Activated CD8-positive, alpha-beta T cell treated with anti-CD3 and anti-CD28 coated beads for 36 hours (primary cell): ENCODE results near the gene RBFOX1. TPM values are rescaled to one million over a fixed set of nuclear protein-coding genes. Genes with fewer than 3 reads are reported as not detected.

Experiments used
- ATAC-seq: fragments of 200-7000 bp; cut with Tn5 transposase; one replicate; pipeline ENCODE4 v1.10.0; 2021; ENCODE audit warnings: mild to moderate bottlenecking, moderate library complexity
- CTCF ChIA-PET: fragments of 350-600 bp; sonication (Branson Sonifier 250); formaldehyde crosslinking; loops from one replicate; lab custom pipeline; 2021; ENCODE audit warnings: antibody characterized with exemption; lab: Charles Lee
- POLR2A ChIA-PET: fragments of 350-600 bp; sonication (Branson Sonifier 250); formaldehyde crosslinking; loops from one replicate; lab custom pipeline; 2021; ENCODE audit warnings: antibody characterized with exemption; lab: Charles Lee
- DNase-seq: peaks from one replicate; pipeline ENCODE4 v3.0.0-alpha.2; 2020
- H3K27ac Mint-ChIP-seq: one replicate; pipeline ENCODE4 v1.8.0; 2021; ENCODE audit warnings: mild to moderate bottlenecking, mixed read lengths
- H3K27me3 Mint-ChIP-seq: one replicate; pipeline ENCODE4 v1.8.0; 2021; ENCODE audit warnings: mixed read lengths
- H3K36me3 Mint-ChIP-seq: one replicate; pipeline ENCODE4 v1.8.0; 2021; ENCODE audit warnings: low read depth, mixed read lengths
- H3K4me1 Mint-ChIP-seq: one replicate; pipeline ENCODE4 v1.8.0; 2021; ENCODE audit warnings: low read depth, mixed read lengths
- H3K4me3 Mint-ChIP-seq: one replicate; pipeline ENCODE4 v1.8.0; 2021; ENCODE audit warnings: mild to moderate bottlenecking, moderate library complexity, mixed read lengths
- H3K9me3 Mint-ChIP-seq: one replicate; pipeline ENCODE4 v1.8.0; 2021; ENCODE audit warnings: mixed read lengths
- CTCF ChIP-seq: fragments of 200-600 bp; IDR thresholded peaks from one replicate; pipeline ENCODE4 v1.8.0; 2022; ENCODE audit warnings: antibody characterized with exemption, mild to moderate bottlenecking
- intact Hi-C: fragments of 100-400 bp; cut with micrococcal nuclease; formaldehyde crosslinking; loops from one replicate; pipeline ENCODE4 v1.10.0; 2022
- total RNA-seq, 2 experiments: library from RNA; stranded (reverse); gene quantifications; one replicate each; pipeline ENCODE4 v1.2.3, GENCODE V29; 2021

The RBFOX1 gene
- total RNA-seq, 2 experiments from 2014 or later, result not detected

- ChIA-PET POLR2A (no interaction called here), CTCF (no interaction called here)
- H3K9me3 Mint-ChIP-seq, result peaks cover 1% of the 10 kb centered on the region
- H3K4me3 Mint-ChIP-seq, result no peak overlapping the region
- H3K4me1 Mint-ChIP-seq, result no peaks in the 10 kb centered on the region
- no peaks in the 10 kb centered on the region for H3K36me3 Mint-ChIP-seq
- no peak for DNase-seq
- no peak for TF ChIP-seq CTCF
- intact Hi-C loops, result no loop called here
- H3K27me3 Mint-ChIP-seq, result no peaks in the 10 kb centered on the region
- ATAC-seq, result no peak
- H3K27ac Mint-ChIP-seq, result no peak overlapping the region
These were observed 43.6 kb downstream of the RBFOX1 start for GRCh38 chr16:7376227-7376626.

GRCh38 chr16:7377231-7377630 lies 44.6 kb downstream of the RBFOX1 start:
- H3K27ac Mint-ChIP-seq, result no peak overlapping the region
- intact Hi-C loops, result no loop called here
- DNase-seq (no peak), ATAC-seq (no peak)
- H3K4me1 Mint-ChIP-seq, result no peaks in the 10 kb centered on the region
- ChIA-PET CTCF (no interaction called here), POLR2A (no interaction called here)
- no peaks in the 10 kb centered on the region for H3K27me3 Mint-ChIP-seq
- TF ChIP-seq CTCF, result no peak
- H3K36me3 Mint-ChIP-seq, result no peaks in the 10 kb centered on the region
- no peak overlapping the region for H3K4me3 Mint-ChIP-seq
- peaks cover 1% of the 10 kb centered on the region for H3K9me3 Mint-ChIP-seq

GRCh38 chr16:7378024-7378695 lies 45.5 kb downstream of the RBFOX1 start:
- Mint-ChIP-seq H3K4me1 (no peaks in the 10 kb centered on the region), H3K4me3 (no peak overlapping the region)

GRCh38 chr16:7380441-7380840 lies 47.8 kb downstream of the RBFOX1 start:
- CTCF ChIA-PET, result no interaction called here
- TF ChIP-seq CTCF, result no peak
- POLR2A ChIA-PET, result no interaction called here
- ATAC-seq (no peak), DNase-seq (no peak)
- Mint-ChIP-seq H3K36me3 (no peaks in the 10 kb centered on the region), H3K4me1 (no peaks in the 10 kb centered on the region), H3K27ac (no peak overlapping the region), H3K9me3 (peaks cover 3% of the 10 kb centered on the region), H3K27me3 (no peaks in the 10 kb centered on the region), H3K4me3 (no peak overlapping the region)
- intact Hi-C loops, result no loop called here

More at GRCh38 chr16:7378024-7378695, 45.5 kb downstream of the RBFOX1 start:
- intact Hi-C loops, result no loop called here
- Mint-ChIP-seq H3K27ac (no peak overlapping the region), H3K9me3 (peaks cover 1% of the 10 kb centered on the region), H3K36me3 (no peaks in the 10 kb centered on the region), H3K27me3 (no peaks in the 10 kb centered on the region)
- ChIA-PET CTCF (no interaction called here), POLR2A (no interaction called here)
- TF ChIP-seq CTCF, result no peak
- no peak for ATAC-seq
- no peak for DNase-seq

GRCh38 chr16:7380911-7381310 lies 48.3 kb downstream of the RBFOX1 start:
- POLR2A ChIA-PET, result no interaction called here
- Mint-ChIP-seq H3K27ac (no peak overlapping the region), H3K27me3 (no peaks in the 10 kb centered on the region), H3K4me3 (no peak overlapping the region), H3K9me3 (peaks cover 3% of the 10 kb centered on the region), H3K36me3 (no peaks in the 10 kb centered on the region), H3K4me1 (no peaks in the 10 kb centered on the region)
- CTCF ChIA-PET, result no interaction called here
- ATAC-seq, result no peak
- no peak for DNase-seq
- intact Hi-C loops, result no loop called here
- no peak for TF ChIP-seq CTCF
